Embryonic facial prominence (tissue), 1 donor: ENCODE measurements around the gene NUTM2G.
"Not testable (repeated sequence)": the region's sequence is repeated elsewhere in the genome, so short reads cannot be mapped to it uniquely, and the experiment has no call there.

Source experiments
- DNase-seq: peaks from one replicate; pipeline ENCODE4 v3.0.0-alpha.2; 2016; ENCODE audit errors: extremely low spot score

The NUTM2G gene

GRCh38 chr9:96928543-96928942, at the start of gene NUTM2G:
TSS of gene NUTM2G (plus strand) at chr9:96928843. CDS start at chr9:96929025, 182 bp downstream.
- not testable (repeated sequence) for DNase-seq

- no peak for DNase-seq
Observed at GRCh38 chr9:96883922-96884321, 44.7 kb upstream of the NUTM2G start.

GRCh38 chr9:96884443-96884842, 44.2 kb upstream of the NUTM2G start:
- no peak for DNase-seq

GRCh38 chr9:96885424-96885823, 43.2 kb upstream of the NUTM2G start:
- no peak for DNase-seq

- no peak for DNase-seq
Observed at GRCh38 chr9:96888591-96888990, 40.1 kb upstream of the NUTM2G start.

- DNase-seq, result no peak
Observed at GRCh38 chr9:96892131-96892530, 36.5 kb upstream of the NUTM2G start.

- not testable (repeated sequence) for DNase-seq
Observed at GRCh38 chr9:96900010-96900409, 28.6 kb upstream of the NUTM2G start.

GRCh38 chr9:96904947-96905722, 23.5 kb upstream of the NUTM2G start:
- not testable (repeated sequence) for DNase-seq

GRCh38 chr9:96908479-96908878, 20.2 kb upstream of the NUTM2G start:
- DNase-seq, result not testable (repeated sequence)

GRCh38 chr9:96915539-96915938, 13.1 kb upstream of the NUTM2G start:
- DNase-seq, result not testable (repeated sequence)

- not testable (repeated sequence) for DNase-seq
Observed at GRCh38 chr9:96916531-96916930, 12.1 kb upstream of the NUTM2G start.

- not testable (repeated sequence) for DNase-seq
Observed at GRCh38 chr9:96918550-96918949, 10.1 kb upstream of the NUTM2G start.

- DNase-seq, result not testable (repeated sequence)
Observed at GRCh38 chr9:96920803-96921202, 7.8 kb upstream of the NUTM2G start.

GRCh38 chr9:96925587-96925986, 3.1 kb upstream of the NUTM2G start:
- DNase-seq, result not testable (repeated sequence)

GRCh38 chr9:96931665-96932064, 3.0 kb downstream of the NUTM2G start:
- DNase-seq, result not testable (repeated sequence)

- DNase-seq, result not testable (repeated sequence)
Observed at GRCh38 chr9:96934097-96934496, 5.5 kb downstream of the NUTM2G start.

GRCh38 chr9:96934706-96935105, 6.1 kb downstream of the NUTM2G start:
- not testable (repeated sequence) for DNase-seq

GRCh38 chr9:96935401-96935800, 6.8 kb downstream of the NUTM2G start:
- DNase-seq, result not testable (repeated sequence)

- DNase-seq, result not testable (repeated sequence)
Observed at GRCh38 chr9:96937442-96937841, 8.8 kb downstream of the NUTM2G start.

GRCh38 chr9:96938957-96939665, 10.5 kb downstream of the NUTM2G start:
- not testable (repeated sequence) for DNase-seq

- not testable (repeated sequence) for DNase-seq
Observed at GRCh38 chr9:96940982-96941381, 12.3 kb downstream of the NUTM2G start.

- not testable (repeated sequence) for DNase-seq
Observed at GRCh38 chr9:96941628-96942027, 13.0 kb downstream of the NUTM2G start.

- DNase-seq, result not testable (repeated sequence)
Observed at GRCh38 chr9:96942181-96942580, 13.5 kb downstream of the NUTM2G start.
